Heart right ventricle (tissue), 16 donors: ENCODE measurements around the gene EARS2. TPM values are rescaled to one million over a fixed set of nuclear protein-coding genes. Genes with fewer than 3 reads are reported as not detected.

Experiments used
- ATAC-seq, 8 donors: fragments of 200-7000 bp; cut with Tn5 transposase; one replicate each; pipeline ENCODE4 v1.9.1; 2020; ENCODE audit warnings: mild to moderate bottlenecking in 8 of 8, moderate library complexity in 8 of 8, moderate number of reproducible peaks in 1 of 8
- DNase-seq, 2 donors: peaks; one replicate each; pipeline ENCODE4 v3.0.0-alpha.2; 2020
- H3K27ac ChIP-seq, 10 donors: fragments of 200-600 bp; sonication (generic) in 2 of 10; one replicate each; pipeline versions ENCODE4 v1.5.0 to v1.8.0; 2020 to 2022; ENCODE audit warnings: mild to moderate bottlenecking in 3 of 10
- H3K27me3 ChIP-seq, 7 donors: fragments of 200-600 bp; one replicate each; pipeline ENCODE4 v1.8.0; 2021 to 2022; ENCODE audit warnings: mild to moderate bottlenecking in 2 of 7
- H3K36me3 ChIP-seq, 9 donors: fragments of 200-600 bp; sonication (generic) in 1 of 9; one replicate each; pipeline versions ENCODE4 v1.5.0 to v1.8.0; 2020 to 2022; ENCODE audit warnings: mild to moderate bottlenecking in 2 of 9
- H3K4me1 ChIP-seq, 9 donors: fragments of 200-600 bp; sonication (generic) in 1 of 9; one replicate each; pipeline versions ENCODE4 v1.5.0 to v1.8.0; 2020 to 2022; ENCODE audit warnings: mild to moderate bottlenecking in 4 of 9
- H3K4me3 ChIP-seq, 10 donors: fragments of 200-600 bp; sonication (generic) in 2 of 10; one replicate each; pipeline versions ENCODE4 v1.5.0 to v1.8.0; 2020 to 2022; ENCODE audit warnings: mild to moderate bottlenecking in 7 of 10, moderate library complexity in 2 of 10
- H3K9me3 ChIP-seq, 11 donors: fragments of 200-600 bp in 10 of 11; sonication (generic) in 2 of 11; one replicate each; pipeline versions ENCODE4 v1.5.0 to v1.8.0; 2013 to 2022; ENCODE audit warnings: mild to moderate bottlenecking in 2 of 11, control low read depth in 1 of 11, moderate library complexity in 1 of 11
- CTCF ChIP-seq, 9 donors: fragments of 200-600 bp; sonication (generic) in 2 of 9; IDR thresholded peaks; one replicate each; pipeline versions ENCODE4 v1.5.0 to v1.8.0; 2021 to 2022; ENCODE audit warnings: antibody characterized with exemption in 9 of 9, mild to moderate bottlenecking in 5 of 9, moderate library complexity in 1 of 9
- WGBS, 2 donors: extraction: QIAGEN DNeasy Blood & Tissue Kit; methylation state at CpG; one replicate each; pipeline ENCODE4 v1.1.7; 2013; ENCODE audit warnings: inconsistent platforms in 1 of 2; 5-methylcytosine and 5-hydroxymethylcytosine counted together
- intact Hi-C, 10 donors: fragments of 100-400 bp; cut with DNase I; formaldehyde crosslinking; loops; one replicate each; pipeline versions ENCODE4 v1.11.1 to v1.14.2; 2022
- polyA plus RNA-seq, 2 donors: library from polyadenylated mRNA; stranded (reverse); fragments of 200-250 nt; gene quantifications; one replicate each; pipeline ENCODE4 v1.2.3, GENCODE V29; 2013
- total RNA-seq, 10 donors: library from RNA; stranded (reverse); fragmentation: NEBNext Ultra II Directional in 3 of 10; extraction: Animal tissue kit (Norgen Biotek cat#: 25700) in 3 of 10; gene quantifications; one replicate each; pipeline versions ENCODE4 v1.2.1 to v1.2.4, GENCODE V29; 2021 to 2023
- donor health status: Arrhythmogenic right ventricular cardiomyopathy.
- donor health status: ischemic (EF 13 %, LVEDD 7.1; RV severe dilation, severe dysfunction).
- donor health status: healthy with polysubstance abuse.
- donor health status: DM: no; HTN: yes; CAD: no.
- donor health status: DM: no; HTN: no; CAD: no.
- donor health status: ischemic (EF 25% LVEDD 6.9; RV normal size, moderate dysfunction).
- donor health status: ischemic (EF 25% LVEDD 5.7; RV mildly dilated, moderate dysfunction).
- donor health status: healthy.
- donor health status: DM: yes; HTN: yes; CAD: no.
- donor health status: Ischemic cardiomyopathy.
- donor health status: ischemic (EF 35%, LVEDD 5.7; RV mildly dilated, moderate dysfunction).
- donor health status: nonischemic (EF 11% LVEDD 7.7; RV severe dilation, severe dysfunction).
- donor health status: DM: yes; HTN: yes; CAD: no.
- donor health status: PGD.
- donor health status: ischemic (EF 29% LVEDD 5.4; RV normal size, mild dysfunction).
- donor health status: nonischemic (EF 23%, LVEDD 6.1; RV moderate dilation, normal function).

EARS2 gene
- total and polyA plus RNA-seq, 12 donors = 13.7 to 28.7 (median 21.7) TPM

DNA sequence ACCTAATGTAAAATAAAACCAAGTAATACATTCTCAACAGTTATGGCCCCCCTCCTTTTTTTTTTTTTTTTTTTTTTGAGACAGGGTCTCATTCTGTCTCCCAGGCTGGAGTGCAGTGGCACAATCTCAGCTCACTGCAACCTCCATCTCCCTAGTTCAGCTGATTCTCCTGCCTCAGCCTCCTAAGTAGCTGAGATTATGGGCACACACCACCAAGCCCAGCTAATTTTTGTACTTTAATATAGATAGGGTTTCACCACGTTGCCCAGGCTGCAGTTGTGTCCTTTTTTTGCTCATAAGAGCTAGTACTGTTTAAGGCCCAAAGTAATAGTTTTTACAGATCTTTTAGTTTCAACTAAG, 18.3 kb downstream of the EARS2 start:
- Histone ChIP-seq H3K27me3 (no peaks in the 10 kb centered on the region), H3K9me3 (no peaks in the 10 kb centered on the region), H3K27ac (no peak overlapping the region), H3K4me3 (no peak overlapping the region), H3K36me3 (peaks cover 0 to 99% (median 19%) of the 10 kb centered on the region in 9 donors), H3K4me1 (peaks cover 0 to 9% (median 0%) of the 10 kb centered on the region in 9 donors)
- DNase-seq (no peak), ATAC-seq (no peak)
- 94 to 100% methylated on average over 1 of the region's 1 CpG for WGBS, 2 donors
- TF ChIP-seq CTCF (IDR thresholded peaks at IDR 0.05) = no peak
- intact Hi-C loops = no loop called here

GRCh38 chr16:23537390-23537789, 19.8 kb downstream of the EARS2 start:
- Histone ChIP-seq H3K4me1 (peaks cover 0 to 9% (median 0%) of the 10 kb centered on the region in 9 donors), H3K36me3 (peaks cover 0 to 99% (median 31%) of the 10 kb centered on the region in 9 donors), H3K4me3 (no peak overlapping the region), H3K9me3 (no peaks in the 10 kb centered on the region), H3K27me3 (no peaks in the 10 kb centered on the region), H3K27ac (no peak overlapping the region)
- 75 to 78% methylated on average over 3 of the region's 3 CpGs for WGBS, 2 donors
- intact Hi-C loops = no loop called here
- ATAC-seq (no peak), DNase-seq (no peak)
- TF ChIP-seq CTCF (IDR thresholded peaks at IDR 0.05) = no peak

DNA sequence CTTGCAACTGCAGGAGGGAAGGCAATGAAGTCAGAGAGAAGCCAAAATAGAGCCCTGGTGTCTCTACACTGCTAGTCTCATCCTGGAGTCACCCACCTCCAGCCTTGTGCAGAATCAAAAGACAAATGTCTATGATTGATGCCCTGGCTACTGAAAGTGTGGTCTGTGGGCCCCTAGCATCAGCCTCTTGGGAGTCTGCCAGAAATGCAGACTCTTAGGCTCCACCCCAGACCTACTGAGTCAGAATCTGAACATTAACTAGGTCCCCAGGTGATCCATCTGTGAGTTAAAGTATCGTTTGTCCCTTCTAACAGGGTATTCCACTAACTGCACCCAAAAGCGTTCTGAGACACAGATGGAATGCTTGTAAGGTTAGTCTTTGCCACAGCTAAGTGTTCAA, 21.2 kb downstream of the EARS2 start:
- H3K4me1 ChIP-seq = peaks cover 0 to 9% (median 0%) of the 10 kb centered on the region in 9 donors
- H3K4me3 ChIP-seq = no peak overlapping the region
- no peak for ATAC-seq
- no peaks in the 10 kb centered on the region for H3K27me3 ChIP-seq
- peaks cover 0 to 99% (median 36%) of the 10 kb centered on the region in 9 donors for H3K36me3 ChIP-seq
- TF ChIP-seq CTCF (IDR thresholded peaks at IDR 0.05) = no peak
- H3K9me3 ChIP-seq = no peaks in the 10 kb centered on the region
- DNase-seq = no peak
- 86 to 93% methylated on average over 2 of the region's 2 CpGs for WGBS, 2 donors
- intact Hi-C loops = no loop called here
- H3K27ac ChIP-seq = no peak overlapping the region

DNA sequence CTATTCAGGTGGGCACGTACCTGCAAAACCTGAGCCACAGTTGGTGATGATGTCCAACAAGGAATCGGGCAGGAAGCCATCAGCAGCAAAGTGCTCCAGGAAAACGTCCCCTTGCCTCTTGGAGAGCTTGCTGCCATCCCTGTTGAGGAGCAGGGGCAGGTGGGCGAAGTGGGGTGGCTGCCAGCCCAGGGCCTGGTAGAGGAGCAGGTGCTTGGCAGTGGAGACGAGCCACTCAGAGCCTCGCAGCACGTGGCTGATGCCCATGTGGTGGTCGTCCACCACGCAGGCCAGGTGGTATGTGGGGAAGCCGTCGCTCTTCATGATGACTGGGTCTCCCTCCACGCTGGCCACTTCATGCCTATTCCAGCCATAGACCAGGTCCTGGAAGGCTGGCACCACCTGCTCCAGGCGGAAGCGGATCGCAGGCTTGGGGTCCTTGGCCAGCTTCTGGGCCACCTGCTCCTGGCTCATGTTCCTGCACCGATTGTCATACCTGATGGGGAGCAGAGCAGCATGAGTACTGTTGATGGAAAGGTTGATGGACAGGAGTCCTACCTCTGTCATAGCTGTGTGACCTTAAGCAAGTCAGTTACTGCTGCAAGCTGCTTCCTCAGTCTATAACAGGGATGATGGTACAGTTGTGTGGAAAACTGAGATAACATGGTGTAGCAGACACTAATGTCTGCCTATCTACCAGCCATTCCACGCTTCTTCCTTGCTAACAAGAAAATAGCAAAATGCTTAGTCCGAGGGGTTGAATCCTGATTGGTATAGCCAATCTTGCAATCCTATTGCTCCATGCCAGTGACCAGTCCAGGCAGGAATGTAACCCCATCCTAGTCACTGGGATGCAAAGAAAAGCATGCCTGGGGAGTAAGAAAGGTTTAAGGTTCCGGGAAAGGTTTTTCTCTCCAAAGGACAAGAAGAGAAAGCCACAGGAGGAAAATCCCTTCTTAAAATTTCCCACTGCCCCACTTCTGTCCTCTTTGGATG, 22.0 kb downstream of the EARS2 start:
- Histone ChIP-seq H3K36me3 (peaks cover 0 to 99% (median 34%) of the 10 kb centered on the region in 9 donors), H3K9me3 (no peaks in the 10 kb centered on the region), H3K4me3 (no peak overlapping the region), H3K4me1 (peaks cover 0 to 9% (median 0%) of the 10 kb centered on the region in 9 donors), H3K27me3 (no peaks in the 10 kb centered on the region), H3K27ac (no peak overlapping the region)
- intact Hi-C loops = no loop called here
- WGBS, 2 donors = 94 to 95% methylated on average over 19 of the region's 19 CpGs
- DNase-seq (no peak), ATAC-seq (peak in 1 of 8 donors; percentile 30)
- no peak for TF ChIP-seq CTCF (IDR thresholded peaks at IDR 0.05)
